Left lung (tissue), 10 donors: ENCODE results near the gene KCNJ5. TPM values are rescaled to one million over a fixed set of nuclear protein-coding genes. Genes with fewer than 3 reads are reported as not detected.
A peak's percentile ranks its signal among the peaks of the same experiment; 100 is the strongest.

Source experiments
- ATAC-seq: fragments of 200-7000 bp; cut with Tn5 transposase; one replicate; pipeline ENCODE4 v1.9.1; 2020; ENCODE audit warnings: moderate library complexity
- DNase-seq, 4 donors: peaks; one replicate each; pipeline ENCODE4 v3.0.0-alpha.2; 2013 to 2020
- H3K27ac ChIP-seq, 2 donors: fragments of 200-600 bp; sonication (generic) in 1 of 2; one replicate each; pipeline versions ENCODE4 v1.5.0 to v1.8.0; 2020 to 2021
- H3K27me3 ChIP-seq, 2 donors: fragments of 200-600 bp; sonication (generic) in 1 of 2; one replicate each; pipeline versions ENCODE4 v1.5.0 to v1.8.0; 2020 to 2021
- H3K36me3 ChIP-seq, 2 donors: fragments of 200-600 bp; sonication (generic) in 1 of 2; one replicate each; pipeline versions ENCODE4 v1.5.0 to v1.8.0; 2020 to 2021
- H3K4me1 ChIP-seq, 2 donors: fragments of 200-600 bp; one replicate each; pipeline ENCODE4 v1.8.0; 2021
- H3K4me3 ChIP-seq, 2 donors: fragments of 200-600 bp; sonication (generic) in 1 of 2; one replicate each; pipeline versions ENCODE4 v1.5.0 to v1.8.0; 2020 to 2021; ENCODE audit warnings: mild to moderate bottlenecking in 1 of 2
- H3K9me3 ChIP-seq, 2 donors: fragments of 200-600 bp; sonication (generic) in 1 of 2; one replicate each; pipeline versions ENCODE4 v1.5.0 to v1.8.0; 2020 to 2021
- intact Hi-C, 2 donors: fragments of 100-400 bp; cut with DNase I; formaldehyde crosslinking; loops; one replicate each; pipeline versions ENCODE4 v1.11.2 to v1.14.2; 2022
- polyA plus RNA-seq, 6 donors: library from polyadenylated mRNA; unstranded; fragments of 120-200 nt; gene quantifications; one replicate each; pipeline ENCODE4 v1.2.1, GENCODE V29; 2013; ENCODE audit not compliant: insufficient read length in 6 of 6
- total RNA-seq, 2 donors: library from RNA; stranded (reverse); fragmentation: NEBNext Ultra II Directional; extraction: Animal tissue kit (Norgen Biotek cat#: 25700); gene quantifications; one replicate each; pipeline ENCODE4 v1.2.1, GENCODE V29; 2021
- TF ChIP-seq, protein P1 (sequence below), 2 donors: fragments of 200-600 bp; sonication (generic) in 1 of 2; IDR thresholded peaks; one replicate each; pipeline versions ENCODE4 v1.5.0 to v1.8.0; 2021; ENCODE audit warnings: antibody characterized with exemption in 2 of 2
- donor health status: DM: no; HTN: yes; CAD: no.
- donor health status: DM: no; HTN: no; CAD: no.

The KCNJ5 gene
- total and polyA plus RNA-seq, 8 donors = 3.8 to 15.6 (median 11.3) TPM

DNA sequence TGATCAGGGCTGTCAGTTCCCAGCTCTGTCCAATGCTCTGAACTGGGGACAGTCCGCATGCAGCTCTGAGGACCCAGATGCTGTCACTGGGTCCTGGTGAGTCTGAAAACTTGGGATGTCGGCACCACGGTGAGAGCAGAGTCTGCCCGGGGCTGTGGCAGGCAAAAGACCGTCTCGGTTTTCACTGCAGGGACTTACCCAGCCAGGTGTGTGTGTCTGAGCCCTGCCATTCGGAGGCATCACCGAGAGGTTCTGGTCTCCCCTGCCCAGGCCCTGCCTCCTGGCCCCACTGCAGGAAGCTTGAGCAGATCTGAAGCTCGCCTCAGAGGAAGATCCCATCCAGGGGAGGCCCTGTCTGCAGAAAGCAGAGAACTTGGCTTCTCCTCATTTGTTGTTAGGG is 46.3 kb downstream of the KCNJ5 start:
- intact Hi-C loops = no loop called here
- TF ChIP-seq, protein P1, sequence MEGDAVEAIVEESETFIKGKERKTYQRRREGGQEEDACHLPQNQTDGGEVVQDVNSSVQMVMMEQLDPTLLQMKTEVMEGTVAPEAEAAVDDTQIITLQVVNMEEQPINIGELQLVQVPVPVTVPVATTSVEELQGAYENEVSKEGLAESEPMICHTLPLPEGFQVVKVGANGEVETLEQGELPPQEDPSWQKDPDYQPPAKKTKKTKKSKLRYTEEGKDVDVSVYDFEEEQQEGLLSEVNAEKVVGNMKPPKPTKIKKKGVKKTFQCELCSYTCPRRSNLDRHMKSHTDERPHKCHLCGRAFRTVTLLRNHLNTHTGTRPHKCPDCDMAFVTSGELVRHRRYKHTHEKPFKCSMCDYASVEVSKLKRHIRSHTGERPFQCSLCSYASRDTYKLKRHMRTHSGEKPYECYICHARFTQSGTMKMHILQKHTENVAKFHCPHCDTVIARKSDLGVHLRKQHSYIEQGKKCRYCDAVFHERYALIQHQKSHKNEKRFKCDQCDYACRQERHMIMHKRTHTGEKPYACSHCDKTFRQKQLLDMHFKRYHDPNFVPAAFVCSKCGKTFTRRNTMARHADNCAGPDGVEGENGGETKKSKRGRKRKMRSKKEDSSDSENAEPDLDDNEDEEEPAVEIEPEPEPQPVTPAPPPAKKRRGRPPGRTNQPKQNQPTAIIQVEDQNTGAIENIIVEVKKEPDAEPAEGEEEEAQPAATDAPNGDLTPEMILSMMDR (IDR thresholded peaks at IDR 0.05) = no peak
- peaks cover 0 to under 1% of the 10 kb centered on the region in 2 donors for H3K27me3 ChIP-seq
- H3K9me3 ChIP-seq = no peaks in the 10 kb centered on the region
- no peak overlapping the region for H3K4me3 ChIP-seq
- ATAC-seq (no peak), DNase-seq (no peak)
- no peaks in the 10 kb centered on the region for H3K36me3 ChIP-seq
- H3K4me1 ChIP-seq = no peaks in the 10 kb centered on the region
- H3K27ac ChIP-seq = no peak overlapping the region

- no peaks in the 10 kb centered on the region for H3K9me3 ChIP-seq
- H3K27ac ChIP-seq = no peak overlapping the region
- no peaks in the 10 kb centered on the region for H3K4me1 ChIP-seq
- ATAC-seq = no peak
- TF ChIP-seq, protein P1 (IDR thresholded peaks at IDR 0.05) = no peak
- H3K27me3 ChIP-seq = peaks cover 0 to 6% of the 10 kb centered on the region in 2 donors
- no peak for DNase-seq
- intact Hi-C loops = no loop called here
- no peak overlapping the region for H3K4me3 ChIP-seq
- no peaks in the 10 kb centered on the region for H3K36me3 ChIP-seq
These were observed 47.2 kb downstream of the KCNJ5 start for GRCh38 chr11:128938156-128938885.

- Histone ChIP-seq H3K36me3 (no peaks in the 10 kb centered on the region), H3K27ac (no peak overlapping the region), H3K4me1 (no peaks in the 10 kb centered on the region), H3K4me3 (no peak overlapping the region), H3K9me3 (no peaks in the 10 kb centered on the region), H3K27me3 (peaks cover 0 to 6% of the 10 kb centered on the region in 2 donors)
- DNase-seq (peak in 1 of 4 donors; percentile 23), ATAC-seq (no peak)
- intact Hi-C loops = no loop called here
- TF ChIP-seq, protein P1 (IDR thresholded peaks at IDR 0.05) = no peak
These were observed 48.4 kb downstream of the KCNJ5 start for GRCh38 chr11:128939591-128939990.

DNA sequence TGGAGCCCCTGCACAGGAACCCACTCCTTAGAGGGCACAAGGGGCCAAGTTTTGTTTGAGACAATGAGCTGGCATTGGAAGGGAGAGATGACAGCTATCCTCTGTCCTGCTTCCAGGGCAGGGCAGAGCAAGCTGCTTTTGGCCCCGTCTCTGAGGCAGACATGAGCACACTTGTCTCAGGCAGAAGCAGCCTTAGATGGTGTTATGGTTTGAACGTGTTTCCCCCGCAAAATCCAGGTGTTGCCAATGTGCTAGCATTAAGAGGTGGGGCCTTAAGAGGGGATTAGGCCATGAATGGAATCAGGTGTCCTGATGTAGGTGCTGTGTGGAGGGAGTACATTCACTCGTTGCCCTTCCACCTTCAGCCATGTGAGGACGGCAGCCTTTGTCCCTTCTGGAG is 49.0 kb downstream of the KCNJ5 start:
- TF ChIP-seq, protein P1 (IDR thresholded peaks at IDR 0.05) = no peak
- intact Hi-C loops = no loop called here
- no peak for DNase-seq
- no peak for ATAC-seq
- Histone ChIP-seq H3K27me3 (peaks cover 0 to 6% of the 10 kb centered on the region in 2 donors), H3K27ac (no peak overlapping the region), H3K9me3 (no peaks in the 10 kb centered on the region), H3K4me3 (no peak overlapping the region), H3K36me3 (no peaks in the 10 kb centered on the region), H3K4me1 (no peaks in the 10 kb centered on the region)

DNA sequence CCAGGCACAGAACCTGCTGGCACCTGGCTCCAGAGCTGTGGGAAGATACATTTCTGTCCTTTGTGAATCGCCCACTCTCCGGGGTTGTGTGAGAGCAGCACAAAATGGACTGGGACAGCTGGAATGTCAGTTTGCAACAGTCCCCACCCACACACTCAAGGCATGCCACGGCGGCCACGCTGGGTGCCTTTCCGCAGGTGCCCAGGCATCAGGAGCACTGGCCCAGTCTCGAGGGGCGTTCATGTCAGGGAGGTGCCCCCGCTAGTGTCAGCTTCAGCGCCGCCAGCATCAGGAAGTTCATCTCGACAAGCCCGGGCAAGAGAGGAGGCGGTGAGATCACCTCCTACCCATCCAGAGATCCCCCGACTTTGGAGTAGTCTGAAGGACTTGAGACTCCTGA is 49.4 kb downstream of the KCNJ5 start:
- H3K4me3 ChIP-seq = no peak overlapping the region
- H3K27ac ChIP-seq = no peak overlapping the region
- H3K9me3 ChIP-seq = no peaks in the 10 kb centered on the region
- no peak for ATAC-seq
- intact Hi-C loops = no loop called here
- TF ChIP-seq, protein P1 (IDR thresholded peaks at IDR 0.05) = no peak
- no peak for DNase-seq
- H3K27me3 ChIP-seq = peaks cover 0 to 6% of the 10 kb centered on the region in 2 donors
- no peaks in the 10 kb centered on the region for H3K4me1 ChIP-seq
- no peaks in the 10 kb centered on the region for H3K36me3 ChIP-seq
